AG04450 (cell line): ENCODE results near the gene ZNF462. TPM values are rescaled to one million over a fixed set of nuclear protein-coding genes. Genes with fewer than 3 reads are reported as not detected.
A peak's percentile ranks its signal among the peaks of the same experiment; 100 is the strongest.

ENCODE experiments used
- CTCF ChIA-PET: fragments of 300-600, 350-600 bp; formaldehyde crosslinking; extraction: SDS; loops from one replicate; lab custom pipeline; 2022; ENCODE audit warnings: antibody characterized with exemption, inconsistent platforms; lab: Charles Lee
- POLR2A ChIA-PET: fragments of 350-600 bp; formaldehyde crosslinking; extraction: SDS; loops from one replicate; lab custom pipeline; 2021; ENCODE audit warnings: antibody characterized with exemption, inconsistent platforms; lab: Yijun Ruan, JAX
- DNase-seq: peaks from one replicate; pipeline ENCODE4 v3.0.0-alpha.2; 2011; ENCODE audit warnings: low read depth, low spot score
- H3K27ac ChIP-seq: one replicate; pipeline ENCODE4 v1.5.1; 2012; ENCODE audit warnings: low read depth, low read length, control low read depth
- H3K27me3 ChIP-seq: one replicate; pipeline ENCODE4 v1.6.0; 2012; ENCODE audit warnings: low read length; ENCODE audit not compliant: control insufficient read depth, insufficient read depth
- H3K4me3 ChIP-seq: 2 replicates; pipeline ENCODE4 v1.5.1; 2011; ENCODE audit warnings: mild to moderate bottlenecking, low read depth, low read length, control low read depth
- H3K9me3 ChIP-seq: 2 replicates; pipeline ENCODE4 v1.5.1; 2012; ENCODE audit warnings: low read length; ENCODE audit not compliant: control insufficient read depth, insufficient read depth
- CTCF ChIP-seq: IDR thresholded peaks from 2 replicates; pipeline ENCODE4 v1.5.1; 2011; ENCODE audit warnings: low read depth, low read length, control low read depth, inconsistent platforms
- polyA minus RNA-seq: library from RNA; depleted of rRNA, polyadenylated mRNA; stranded (reverse); fragments of >200 nt; gene quantifications from 2 replicates; pipeline ENCODE4 v1.2.3, GENCODE V29; 2011; rRNA and poly(A)+ RNA removed
- polyA plus RNA-seq: library from polyadenylated mRNA; depleted of rRNA; stranded (reverse); fragments of >200 nt; gene quantifications from 2 replicates; pipeline ENCODE4 v1.2.3, GENCODE V29; 2011; rRNA removed

The ZNF462 gene
- polyA plus RNA-seq (7.5 and 11.9 TPM in 2 replicates), polyA minus RNA-seq (49.7 and 76.0 TPM in 2 replicates)

- POLR2A ChIA-PET, result interaction anchor here (0.6 to 2.7 kb wide), 8 partner anchors 17 to 350 kb away, joined by 3 to 11 read pairs (median 3); no protein-coding TSS in a partner anchor
- Histone ChIP-seq H3K9me3 (no peaks in the 10 kb centered on the region), H3K27ac (peak within 1 kb of the TSS; percentile 89), H3K27me3 (peaks cover 10% of the 10 kb centered on the region), H3K4me3 (peak within 1 kb of the TSS; percentile 95)
- no peak for DNase-seq
- TF ChIP-seq CTCF, result peak; percentile 33; the same call in 1 of the 2 replicates
- CTCF ChIA-PET, result no interaction called here
Measured at GRCh38 chr9:106862821-106863720, at the start of gene ZNF462. TSS of gene ZNF462 (plus strand) at chr9:106863166. CDS start at chr9:106923384, 60,218 bp downstream.

GRCh38 chr9:106816524-106816923, 46.4 kb upstream of the ZNF462 start:
- Histone ChIP-seq H3K27ac (no peak overlapping the region), H3K4me3 (no peak overlapping the region), H3K9me3 (no peaks in the 10 kb centered on the region), H3K27me3 (no peaks in the 10 kb centered on the region)
- TF ChIP-seq CTCF, result no peak
- no peak for DNase-seq
- CTCF ChIA-PET, result no interaction called here
- POLR2A ChIA-PET, result no interaction called here

- CTCF ChIA-PET, result no interaction called here
Measured at GRCh38 chr9:106818034-106818433, 44.9 kb upstream of the ZNF462 start.

GRCh38 chr9:106820866-106821265, 42.1 kb upstream of the ZNF462 start:
- CTCF ChIA-PET, result no interaction called here
- POLR2A ChIA-PET, result no interaction called here
- TF ChIP-seq CTCF, result no peak
- no peak for DNase-seq
- Histone ChIP-seq H3K9me3 (no peaks in the 10 kb centered on the region), H3K27ac (no peak overlapping the region), H3K27me3 (no peaks in the 10 kb centered on the region), H3K4me3 (no peak overlapping the region)

More at GRCh38 chr9:106818034-106818433, 44.9 kb upstream of the ZNF462 start:
- Histone ChIP-seq H3K4me3 (no peak overlapping the region), H3K27me3 (no peaks in the 10 kb centered on the region), H3K27ac (no peak overlapping the region), H3K9me3 (no peaks in the 10 kb centered on the region)
- TF ChIP-seq CTCF, result no peak
- POLR2A ChIA-PET, result no interaction called here
- no peak for DNase-seq

- Histone ChIP-seq H3K9me3 (no peaks in the 10 kb centered on the region), H3K4me3 (no peak overlapping the region), H3K27ac (no peak overlapping the region), H3K27me3 (no peaks in the 10 kb centered on the region)
- CTCF ChIA-PET, result no interaction called here
- POLR2A ChIA-PET, result no interaction called here
- DNase-seq, result no peak
- no peak for TF ChIP-seq CTCF
Measured at GRCh38 chr9:106828070-106828469, 34.9 kb upstream of the ZNF462 start.
